GM12801 (cell line): ENCODE measurements around the gene RFTN1.

ENCODE experiments used
- CTCF ChIP-seq: IDR thresholded peaks from one replicate; pipeline ENCODE4 v1.5.1; 2011; ENCODE audit warnings: control low read depth; ENCODE audit not compliant: insufficient read length; ENCODE audit errors: extremely low read depth

RFTN1 gene

DNA sequence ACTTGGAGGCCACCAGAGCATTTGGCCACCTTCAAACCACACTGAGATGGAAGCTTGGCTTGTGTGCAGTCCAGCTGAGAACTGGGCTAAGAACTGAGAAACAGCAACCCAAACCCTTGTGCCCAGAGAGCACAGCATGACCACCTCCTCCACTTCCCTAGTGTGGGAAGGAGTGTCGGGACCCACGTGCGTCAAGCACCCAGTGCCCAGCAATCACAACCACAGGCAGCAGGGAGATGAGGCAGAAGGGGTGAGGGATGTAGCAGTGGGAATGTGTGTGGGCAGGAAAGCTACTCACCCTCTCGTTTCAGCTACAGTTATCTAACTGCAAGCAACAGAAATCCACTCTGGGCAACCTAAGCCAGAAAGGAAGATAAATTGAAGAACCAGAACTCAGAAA is 25.0 kb upstream of the RFTN1 start:
- TF ChIP-seq CTCF, result no peak

- no peak for TF ChIP-seq CTCF
Observed at GRCh38 chr3:16536996-16537395, 23.5 kb upstream of the RFTN1 start.

GRCh38 chr3:16536344-16536663 is 22.8 kb upstream of the RFTN1 start:
- no peak for TF ChIP-seq CTCF

GRCh38 chr3:16534640-16535262 is 21.3 kb upstream of the RFTN1 start:
- TF ChIP-seq CTCF, result no peak

GRCh38 chr3:16533928-16534574 is 20.6 kb upstream of the RFTN1 start:
- TF ChIP-seq CTCF, result no peak

- TF ChIP-seq CTCF, result no peak
Observed at GRCh38 chr3:16529264-16529663, 15.8 kb upstream of the RFTN1 start.

GRCh38 chr3:16528581-16528993 is 15.1 kb upstream of the RFTN1 start:
- no peak for TF ChIP-seq CTCF
